Esophagus (tissue), 2 donors: ENCODE measurements around the gene KBTBD6. TPM values are rescaled to one million over a fixed set of nuclear protein-coding genes. Genes with fewer than 3 reads are reported as not detected.
"Not testable (repeated sequence)": the region's sequence is repeated elsewhere in the genome, so short reads cannot be mapped to it uniquely, and the experiment has no call there.

Experiments
- H3K27ac ChIP-seq, 2 donors: one replicate each; pipeline ENCODE4 v1.5.1; 2013; ENCODE audit warnings: low read depth in 2 of 2, mild to moderate bottlenecking in 2 of 2, inconsistent platforms in 1 of 2, low read length in 1 of 2, moderate library complexity in 1 of 2
- H3K27me3 ChIP-seq, 2 donors: one replicate each; pipeline ENCODE4 v1.6.1; 2013; ENCODE audit warnings: low read length in 2 of 2, control low read depth in 1 of 2, mild to moderate bottlenecking in 1 of 2; ENCODE audit not compliant: insufficient read depth in 2 of 2, control insufficient read depth in 1 of 2
- H3K36me3 ChIP-seq, 2 donors: one replicate each; pipeline ENCODE4 v1.6.1; 2013; ENCODE audit warnings: low read length in 1 of 2; ENCODE audit not compliant: control insufficient read depth in 2 of 2, insufficient read depth in 2 of 2
- H3K4me1 ChIP-seq, 2 donors: one replicate each; pipeline ENCODE4 v1.6.1; 2013; ENCODE audit warnings: low read length in 1 of 2; ENCODE audit not compliant: control insufficient read depth in 2 of 2, insufficient read depth in 2 of 2
- H3K4me3 ChIP-seq, 2 donors: one replicate each; pipeline ENCODE4 v1.5.1; 2013; ENCODE audit warnings: low read length in 2 of 2, mild to moderate bottlenecking in 2 of 2, low read depth in 1 of 2, moderate library complexity in 1 of 2
- H3K9me3 ChIP-seq, 2 donors: one replicate each; pipeline ENCODE4 v1.6.1; 2013; ENCODE audit warnings: mild to moderate bottlenecking in 2 of 2, low read depth in 1 of 2, low read length in 1 of 2, moderate library complexity in 1 of 2; ENCODE audit not compliant: control insufficient read depth in 2 of 2, insufficient read depth in 1 of 2
- WGBS, 2 donors: extraction: QIAGEN DNeasy Blood & Tissue Kit; methylation state at CpG; one replicate each; pipeline ENCODE4 v1.1.7; 2013; 5-methylcytosine and 5-hydroxymethylcytosine counted together
- polyA plus RNA-seq, 2 donors: library from polyadenylated mRNA; stranded (reverse); fragments of 200-250 nt; gene quantifications; one replicate each; pipeline ENCODE4 v1.2.3, GENCODE V29; 2013
- donor health status: healthy with polysubstance abuse.
- donor health status: Bipolar disorder and iron deficiency.

KBTBD6 gene
- polyA plus RNA-seq, 2 donors, result 1.2 to 1.5 TPM

DNA sequence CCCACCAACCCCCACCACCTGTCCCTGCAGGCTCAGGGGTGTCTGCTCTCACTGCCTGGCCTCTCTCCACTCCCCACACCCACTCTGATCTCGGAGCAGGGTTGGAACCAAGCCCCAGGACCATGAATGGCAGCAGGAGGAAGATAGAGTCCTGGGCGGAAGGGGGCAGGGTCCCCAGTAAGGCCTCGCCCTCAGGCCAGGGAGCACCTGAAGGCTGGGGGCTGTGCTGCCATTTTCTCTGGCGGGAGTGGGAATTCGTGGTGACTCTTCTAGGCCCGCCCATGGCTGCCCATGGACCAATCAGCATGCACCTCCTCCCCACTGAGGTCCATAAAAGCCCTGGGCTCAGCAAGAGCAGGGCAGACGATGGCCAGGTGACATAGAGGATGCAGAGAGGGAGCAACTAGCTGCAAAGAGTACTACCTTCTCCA, 25.0 kb downstream of the KBTBD6 start:
- H3K36me3 ChIP-seq, result no peaks in the 10 kb centered on the region
- no peaks in the 10 kb centered on the region for H3K4me1 ChIP-seq
- H3K27ac ChIP-seq, result no peak overlapping the region
- H3K4me3 ChIP-seq, result no peak overlapping the region
- no peaks in the 10 kb centered on the region for H3K27me3 ChIP-seq
- WGBS, 2 donors, result 89 to 94% methylated on average over 7 of the region's 7 CpGs
- H3K9me3 ChIP-seq, result no peaks in the 10 kb centered on the region

DNA sequence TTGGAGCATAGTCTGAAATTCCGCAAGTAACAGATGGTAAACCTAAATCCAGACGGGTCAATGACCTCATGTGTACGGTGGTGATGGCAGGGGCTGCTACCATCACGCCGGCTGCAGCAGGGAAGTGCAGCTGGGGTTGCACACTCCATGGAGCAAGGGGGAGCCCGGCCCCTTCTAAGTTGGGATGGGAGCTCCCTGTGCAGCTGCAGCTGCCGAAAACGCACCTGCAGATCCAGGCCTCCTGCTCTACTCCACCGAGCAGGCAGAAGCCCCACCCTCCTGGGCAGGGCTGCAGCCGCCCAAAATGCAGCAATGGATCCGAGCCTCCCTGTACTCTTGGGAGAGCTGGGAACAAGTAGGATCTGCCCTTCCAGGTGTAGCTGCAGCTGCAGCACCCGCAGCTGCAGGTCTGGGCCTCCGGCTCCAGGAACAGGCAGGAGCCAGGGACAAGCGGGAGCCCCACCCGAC, 25.5 kb downstream of the KBTBD6 start:
- 87% methylated on average over 15 of the region's 15 CpGs for WGBS, 2 donors
- H3K4me3 ChIP-seq, result no peak overlapping the region
- no peaks in the 10 kb centered on the region for H3K36me3 ChIP-seq

DNA sequence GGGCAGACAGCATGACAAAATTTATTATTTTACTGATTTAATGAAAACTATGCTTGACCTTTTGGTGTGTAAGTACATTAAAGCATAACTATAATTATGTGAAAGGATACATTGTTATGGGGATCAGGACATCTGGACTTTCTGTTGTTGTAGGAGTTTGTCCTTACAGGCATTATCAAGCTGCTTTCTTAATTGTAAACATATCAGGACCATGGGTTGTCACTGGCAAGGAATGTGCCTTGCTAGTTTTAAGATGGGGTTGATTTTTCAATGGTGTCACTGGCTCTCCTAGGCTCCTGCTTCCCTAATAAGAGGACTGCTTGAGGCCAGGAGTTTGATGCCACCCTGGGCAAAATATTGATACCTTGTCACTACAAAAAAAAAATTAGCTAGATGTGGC, 32.6 kb downstream of the KBTBD6 start:
- H3K4me3 ChIP-seq, result no peak overlapping the region
- no peaks in the 10 kb centered on the region for H3K9me3 ChIP-seq
- no peak overlapping the region for H3K27ac ChIP-seq
- no peaks in the 10 kb centered on the region for H3K4me1 ChIP-seq
- H3K27me3 ChIP-seq, result no peaks in the 10 kb centered on the region
- H3K36me3 ChIP-seq, result no peaks in the 10 kb centered on the region

More for the DNA sequence above, 25.5 kb downstream of the KBTBD6 start:
- no peaks in the 10 kb centered on the region for H3K9me3 ChIP-seq
- H3K4me1 ChIP-seq, result no peaks in the 10 kb centered on the region
- no peak overlapping the region for H3K27ac ChIP-seq
- no peaks in the 10 kb centered on the region for H3K27me3 ChIP-seq

DNA sequence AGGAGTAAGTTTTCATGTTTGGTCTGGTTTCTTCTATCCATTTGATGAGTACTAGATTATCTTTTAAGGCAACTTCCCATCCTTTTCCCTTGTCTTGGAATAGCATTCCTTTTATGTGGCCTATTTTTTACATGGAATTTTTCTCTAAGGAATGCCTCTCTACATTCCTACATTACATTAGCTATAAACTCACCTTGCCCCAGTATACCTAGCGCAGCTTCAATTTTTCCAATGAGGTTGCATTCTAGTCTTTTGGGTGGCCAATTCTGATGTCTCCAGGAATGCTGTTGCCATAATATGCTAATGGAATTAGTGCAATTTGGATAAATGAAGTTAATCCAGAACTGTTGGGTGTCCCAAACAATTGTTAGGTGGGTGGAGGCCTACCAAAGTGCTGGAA, 33.8 kb downstream of the KBTBD6 start:
- H3K36me3 ChIP-seq, result no peaks in the 10 kb centered on the region
- 97 to 99% methylated on average over 1 of the region's 1 CpG for WGBS, 2 donors
- no peaks in the 10 kb centered on the region for H3K27me3 ChIP-seq
- H3K9me3 ChIP-seq, result no peaks in the 10 kb centered on the region
- no peaks in the 10 kb centered on the region for H3K4me1 ChIP-seq
- H3K4me3 ChIP-seq, result no peak overlapping the region
- no peak overlapping the region for H3K27ac ChIP-seq

DNA sequence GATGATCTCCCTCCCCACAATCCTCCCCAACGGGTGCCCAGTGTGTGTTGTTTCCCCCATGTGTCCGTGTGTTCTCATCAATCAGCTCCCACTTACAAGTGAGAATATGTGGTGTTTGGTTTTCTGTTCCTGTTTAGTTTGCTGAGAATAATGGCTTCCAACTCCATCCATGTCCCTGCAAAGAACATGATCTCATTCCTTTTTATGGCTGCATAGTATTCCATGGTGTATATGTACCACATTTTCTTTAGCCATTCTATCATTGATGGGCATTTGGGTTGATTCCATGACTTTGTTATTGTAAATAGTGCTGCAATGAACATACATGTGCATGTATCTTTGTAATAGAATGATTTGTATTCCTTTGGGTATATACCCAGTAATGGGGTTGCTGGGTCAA, 36.9 kb downstream of the KBTBD6 start:
- not testable (repeated sequence) for H3K4me3 ChIP-seq, H3K36me3 ChIP-seq, H3K4me1 ChIP-seq, H3K9me3 ChIP-seq, H3K27me3 ChIP-seq, H3K27ac ChIP-seq
- 92 to 97% methylated on average over 2 of the region's 2 CpGs for WGBS, 2 donors

DNA sequence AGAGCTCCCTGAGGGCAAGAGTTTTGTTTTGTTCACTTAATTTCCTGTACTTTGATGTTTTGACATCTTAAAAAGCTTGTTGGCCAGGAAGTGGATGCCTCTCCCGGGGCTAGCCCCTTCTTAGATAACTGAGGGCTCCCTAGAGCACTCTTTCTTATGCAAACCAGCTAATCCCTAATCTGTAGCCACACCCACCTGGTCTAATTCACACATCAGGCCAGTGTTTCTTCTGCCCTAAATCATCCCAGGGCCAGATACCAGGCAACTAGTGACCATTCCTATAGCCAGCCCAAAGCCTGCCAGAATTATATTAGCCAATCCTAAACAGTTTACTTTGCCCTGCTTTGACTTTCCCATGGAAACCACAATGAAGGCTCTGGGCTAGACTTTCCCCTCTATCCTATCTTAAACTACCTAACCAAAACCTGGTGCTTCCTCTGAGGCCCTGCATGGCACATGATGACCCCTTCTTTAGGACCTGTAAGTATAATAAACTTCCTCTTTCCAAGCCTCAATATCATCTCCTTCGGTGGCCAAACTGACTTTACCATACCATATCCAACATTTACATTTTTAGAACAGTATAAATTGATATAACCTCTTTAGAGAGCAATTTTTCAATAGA, 46.5 kb downstream of the KBTBD6 start:
- H3K4me3 ChIP-seq, result no peak overlapping the region
- no peaks in the 10 kb centered on the region for H3K9me3 ChIP-seq
- H3K27ac ChIP-seq, result no peak overlapping the region
- no peaks in the 10 kb centered on the region for H3K4me1 ChIP-seq
- no peaks in the 10 kb centered on the region for H3K27me3 ChIP-seq
- peaks cover 3 to 4% of the 10 kb centered on the region in 2 donors for H3K36me3 ChIP-seq
- WGBS, 2 donors, result 49 to 67% methylated on average over 2 of the region's 2 CpGs

DNA sequence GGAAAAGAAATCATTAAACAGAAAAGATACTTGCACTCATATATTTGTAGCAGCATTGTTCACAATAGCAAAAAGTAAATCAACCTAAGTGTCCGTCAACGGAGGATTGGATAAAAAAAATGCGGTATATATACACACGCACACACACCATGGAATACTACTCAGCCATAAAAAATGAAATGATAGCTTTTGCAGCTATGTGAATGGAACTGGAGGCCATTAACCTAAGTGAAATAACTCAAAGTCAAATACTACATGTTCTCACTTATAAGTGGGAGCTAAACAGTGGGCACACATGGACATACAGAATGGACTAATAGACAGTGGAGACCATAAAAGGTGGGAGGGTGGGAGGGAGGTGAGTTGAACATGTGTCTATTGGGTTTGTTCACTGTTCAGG, 52.9 kb downstream of the KBTBD6 start:
- Histone ChIP-seq H3K36me3 (peaks cover 2 to 5% of the 10 kb centered on the region in 2 donors), H3K4me1 (no peaks in the 10 kb centered on the region), H3K4me3 (no peak overlapping the region), H3K27me3 (no peaks in the 10 kb centered on the region), H3K27ac (no peak overlapping the region), H3K9me3 (no peaks in the 10 kb centered on the region)
- WGBS, 2 donors, result 97% methylated on average over 4 of the region's 4 CpGs

Other genes with a start within 250 kb of the KBTBD6 start
- gene ELF1, start 113.5 kb downstream of the KBTBD6 start, polyA plus RNA-seq, result 10 to 100 TPM; 12.1 to 34.0 TPM
- 1 to 10 TPM; 7.8 to 9.5 TPM for gene WBP4, start 71.3 kb downstream of the KBTBD6 start, polyA plus RNA-seq
- 1 to 10 TPM; 1.4 to 1.8 TPM for gene KBTBD7, start 61.8 kb upstream of the KBTBD6 start, polyA plus RNA-seq
- gene MTRF1, start 130.8 kb upstream of the KBTBD6 start, polyA plus RNA-seq, result 10 to 100 TPM in 1 of 2 donors, 1 to 10 TPM in 1; 7.7 to 13.7 TPM
- gene NAA16, start 178.5 kb upstream of the KBTBD6 start, polyA plus RNA-seq, result 1 to 10 TPM; 6.6 to 9.3 TPM